K562 (cell line): ENCODE results near the gene MAGED4. TPM values are rescaled to one million over a fixed set of nuclear protein-coding genes. Genes with fewer than 3 reads are reported as not detected.

Source experiments
- ATAC-seq: fragments of 200-7000 bp; cut with Tn5 transposase; 3 replicates; pipeline ENCODE4 v1.9.1; 2020; ENCODE audit warnings: moderate library complexity
- BruUV-seq: library from RNA; stranded (reverse); fragments of 400-500 nt; replicated peaks from 2 replicates; lab custom pipeline; 2021; lab: Mats Ljungman, UMichigan
- CTCF ChIA-PET: fragments of 300-600 bp; formaldehyde crosslinking; extraction: SDS; loops from one replicate; lab custom pipeline; 2021; ENCODE audit warnings: low intra/inter-chr PET ratio; lab: Yijun Ruan, JAX
- POLR2A ChIA-PET: fragments of 300-600, 350-650 bp; sonication (Branson Sonifier 250); formaldehyde crosslinking; extraction: SDS; loops from one replicate; lab custom pipeline; 2021; ENCODE audit warnings: antibody characterized with exemption, inconsistent platforms; lab: Yijun Ruan, JAX
- DNase-seq, 4 experiments: peaks; one replicate each; pipeline versions ENCODE4 v3.0.0 to v3.0.0-alpha.2; 2011 to 2018; ENCODE audit warnings: low spot score in 3 of 4, mixed read lengths in 3 of 4; ENCODE audit errors: extremely low read depth in 1 of 4
- FAIRE-seq: peaks from 2 replicates; lab custom pipeline; 2011; peaks lifted over from hg19 to GRCh38; lab: Jason Lieb, UNC
- H2AFZ ChIP-seq: 2 replicates; pipeline ENCODE4 v1.6.0; 2011; ENCODE audit warnings: low read depth, low read length, control low read depth, inconsistent platforms
- H3K27ac ChIP-seq: fragments of 200-600 bp; 3 replicates; pipeline ENCODE4 v1.8.0; 2011; ENCODE audit warnings: low read depth, mild to moderate bottlenecking, control low read depth, inconsistent platforms, low read length, moderate library complexity, mixed read lengths; ENCODE audit errors: extremely low read depth
- H3K27me3 ChIP-seq, 2 experiments: fragments of 300-600 bp in 1 of 2; 2 replicates in 1 of 2; 3 replicates in 1 of 2; pipeline versions ENCODE4 v1.6.0 to v1.8.0; 2011; ENCODE audit warnings: inconsistent platforms in 2 of 2, low read length in 2 of 2, mild to moderate bottlenecking in 1 of 2, mixed read lengths in 1 of 2, moderate library complexity in 1 of 2; ENCODE audit not compliant: control insufficient read depth in 2 of 2, insufficient read depth in 2 of 2
- H3K36me3 ChIP-seq: fragments of 300-600 bp; 3 replicates; pipeline ENCODE4 v1.8.0; 2011; ENCODE audit warnings: mild to moderate bottlenecking, low read length, inconsistent platforms; ENCODE audit not compliant: control insufficient read depth, insufficient read depth
- H3K4me1 ChIP-seq, 2 experiments: fragments of 200-600 bp in 1 of 2; replicated peaks in 1 of 2; 2 replicates in 1 of 2; 3 replicates in 1 of 2; pipeline versions ENCODE4 v1.5.1 to v1.8.0; 2011; ENCODE audit warnings: inconsistent platforms in 2 of 2, low read length in 2 of 2, mild to moderate bottlenecking in 1 of 2, mixed read lengths in 1 of 2, moderate library complexity in 1 of 2; ENCODE audit not compliant: control insufficient read depth in 2 of 2, insufficient read depth in 2 of 2
- H3K4me2 ChIP-seq: 2 replicates; pipeline ENCODE4 v1.6.1; 2011; ENCODE audit warnings: low read length, control low read depth, inconsistent platforms, mixed read lengths; ENCODE audit not compliant: insufficient read depth
- H3K4me3 ChIP-seq: fragments of 200-600 bp; sonication (generic), shearing (Covaris generic); 2 replicates; pipeline ENCODE4 v1.5.1; 2016; ENCODE audit warnings: control low read depth, inconsistent platforms
- H3K79me2 ChIP-seq: fragments of 200-600 bp; 3 replicates; pipeline ENCODE4 v1.8.0; 2011; ENCODE audit warnings: low read length, inconsistent platforms; ENCODE audit not compliant: control insufficient read depth, insufficient read depth
- H3K9ac ChIP-seq, 2 experiments: 2 replicates each; pipeline versions ENCODE4 v1.6.0 to v1.6.1; 2011; ENCODE audit warnings: low read depth in 2 of 2, low read length in 2 of 2, control low read depth in 1 of 2, inconsistent platforms in 1 of 2, mild to moderate bottlenecking in 1 of 2, mixed read lengths in 1 of 2; ENCODE audit not compliant: insufficient read depth in 1 of 2
- H3K9me1 ChIP-seq: one replicate; pipeline ENCODE4 v1.6.0; 2011; ENCODE audit warnings: inconsistent platforms, mild to moderate bottlenecking, low read length, moderate library complexity; ENCODE audit not compliant: control insufficient read depth, insufficient read depth
- H3K9me3 ChIP-seq: replicated peaks from 2 replicates; pipeline ENCODE4 v1.5.1; 2011; ENCODE audit warnings: low read depth, low read length, inconsistent platforms; ENCODE audit not compliant: control insufficient read depth, insufficient read depth
- H4K20me1 ChIP-seq: replicated peaks from 2 replicates; pipeline ENCODE4 v1.6.1; 2011; ENCODE audit warnings: low read length, inconsistent platforms, mixed read lengths; ENCODE audit not compliant: control insufficient read depth, insufficient read depth
- E2F4 ChIP-seq: sonication (generic); formaldehyde crosslinking; IDR thresholded peaks from 2 replicates; pipeline ENCODE4 v1.8.0; 2022; ENCODE audit warnings: mild to moderate bottlenecking, low read depth, missing genetic modification reagents
- E2F8 ChIP-seq: fragments of 450-650 bp; IDR thresholded peaks from 2 replicates; pipeline ENCODE4 v1.7.1; 2018; ENCODE audit warnings: mild to moderate bottlenecking, low read depth; ENCODE audit not compliant: partially characterized antibody
- HOMEZ ChIP-seq: fragments of 250-450 bp; sonication (Bioruptor Pico); IDR thresholded peaks from 2 replicates; pipeline ENCODE4 v1.4.0; 2020; ENCODE audit warnings: mild to moderate bottlenecking, moderate library complexity
- PHF8 ChIP-seq: fragments of 200-600 bp; sonication (generic); IDR thresholded peaks from 2 replicates; pipeline ENCODE4 v1.6.1; 2012; ENCODE audit warnings: mixed run types, mild to moderate bottlenecking, inconsistent platforms, low read length, moderate library complexity, borderline replicate concordance
- ZNF75A ChIP-seq: fragments of 450-650 bp; formaldehyde crosslinking; IDR thresholded peaks from 2 replicates; pipeline ENCODE4 v1.4.0; 2020; ENCODE audit warnings: mild to moderate bottlenecking
- in situ Hi-C: fragments of 300-500 bp; cut with MboI; formaldehyde crosslinking; loops from 4 replicates; pipeline ENCODE4 v1.15.0; 2018; ENCODE audit warnings: inconsistent platforms, mixed read lengths
- intact Hi-C: fragments of 100-400 bp; cut with micrococcal nuclease; formaldehyde crosslinking; loops from 2 replicates; pipeline ENCODE4 v1.14.2; 2022
- polyA plus RNA-seq, 8 experiments: library from polyadenylated mRNA; depleted of rRNA in 4 of 8; stranded (reverse) in 5 of 8; unstranded in 3 of 8; fragments of >200 nt; fragmentation: Nextera tagmentation in 2 of 8; fragmentation: Illumina TruSeq in 1 of 8; extraction: Ambion mirVana in 2 of 8; extraction: Trizol in 1 of 8; gene quantifications; 2 replicates each; pipeline versions ENCODE4 v1.2.1 to v1.2.3, GENCODE V29; 2011 to 2014; ENCODE audit warnings: inconsistent platforms in 1 of 8, missing spikeins in 1 of 8
- total RNA-seq, 7 experiments: library from RNA; depleted of rRNA in 6 of 7; stranded (reverse); fragments of >200 nt in 6 of 7; fragmentation: Illumina TruSeq in 2 of 7; extraction: Trizol in 2 of 7; gene quantifications; 2 replicates each; pipeline versions ENCODE4 v1.2.1 to v1.2.3, GENCODE V29; 2011 to 2021; ENCODE audit warnings: low replicate concordance in 1 of 7

The MAGED4 gene
- total and polyA plus RNA-seq, 9 of the 15 experiments (the other 6 are each of a cell fraction or from before 2014, with no cell fraction given): not detected

GRCh38 chrX:52138830-52139544 lies 45.7 kb upstream of the MAGED4 start (continued):
- no peak for TF ChIP-seq E2F8

GRCh38 chrX:52139545-52139895 lies 45.2 kb upstream of the MAGED4 start:
- Histone ChIP-seq H3K36me3 (no peaks in the 10 kb centered on the region), H2AFZ (no peak overlapping the region), H3K9ac (no peak overlapping the region), H3K4me1 (no peaks in the 10 kb centered on the region), H4K20me1 (no peaks in the 10 kb centered on the region), H3K27me3 (no peaks in the 10 kb centered on the region), H3K79me2 (no peaks in the 10 kb centered on the region), H3K9me3 (no peaks in the 10 kb centered on the region), H3K4me3 (no peak overlapping the region), H3K9me1 (no peaks in the 10 kb centered on the region), H3K27ac (no peak overlapping the region), H3K4me2 (no peak overlapping the region)
- BruUV-seq: no TSS peak
- no peak for FAIRE-seq
- POLR2A ChIA-PET: no interaction called here
- DNase-seq: no peak
- in situ Hi-C loops: no loop called here
- intact Hi-C loops: no loop called here
- CTCF ChIA-PET: no interaction called here
- no peak for ATAC-seq
- no peak for TF ChIP-seq E2F4 (CRISPR knock-in tag)
- TF ChIP-seq PHF8: no peak
- no peak for TF ChIP-seq HOMEZ (CRISPR knock-in tag)
- no peak for TF ChIP-seq ZNF75A (CRISPR knock-in tag)
